Endothelial cell of umbilical vein (primary cell): Measurements from ENCODE around the gene SERGEF. TPM values are rescaled to one million over a fixed set of nuclear protein-coding genes. Genes with fewer than 3 reads are reported as not detected.

Experiments
- BruUV-seq: library from RNA; stranded (reverse); fragments of 400-500 nt; replicated peaks from 2 replicates; lab custom pipeline; 2021; lab: Mats Ljungman, UMichigan
- CTCF ChIA-PET: fragments of 300-600, 350-600 bp; sonication (Branson Sonifier 250); formaldehyde crosslinking; loops from one replicate; lab custom pipeline; 2021; ENCODE audit warnings: antibody characterized with exemption, inconsistent platforms; lab: Charles Lee
- POLR2A ChIA-PET: fragments of 300-600, 350-600 bp; sonication (Branson Sonifier 250); formaldehyde crosslinking; loops from one replicate; lab custom pipeline; 2021; ENCODE audit warnings: antibody characterized with exemption, inconsistent platforms; lab: Charles Lee
- DNase-seq: peaks from one replicate; pipeline ENCODE4 v3.0.0-alpha.2; 2011; ENCODE audit warnings: low read depth, low spot score
- FAIRE-seq: peaks from 2 replicates; lab custom pipeline; 2011; peaks lifted over from hg19 to GRCh38; lab: Jason Lieb, UNC
- H2AFZ ChIP-seq: 2 replicates; pipeline ENCODE4 v1.6.0; 2012; ENCODE audit warnings: low read depth, low read length, control low read depth, inconsistent platforms
- H3K27ac ChIP-seq: 2 replicates; pipeline ENCODE4 v1.5.1; 2011; ENCODE audit warnings: low read depth, mild to moderate bottlenecking, control low read depth, low read length, moderate library complexity; ENCODE audit not compliant: insufficient read depth
- H3K27me3 ChIP-seq, 2 experiments: 2 replicates each; pipeline versions ENCODE4 v1.6.0 to v1.6.1; 2011; ENCODE audit warnings: low read length in 2 of 2, mixed read lengths in 1 of 2; ENCODE audit not compliant: control insufficient read depth in 2 of 2, insufficient read depth in 2 of 2
- H3K36me3 ChIP-seq, 2 experiments: 2 replicates in 1 of 2; 3 replicates in 1 of 2; pipeline ENCODE4 v1.5.1; 2011; ENCODE audit warnings: low read length in 2 of 2, mild to moderate bottlenecking in 1 of 2, moderate library complexity in 1 of 2; ENCODE audit not compliant: control insufficient read depth in 2 of 2, insufficient read depth in 2 of 2; ENCODE audit errors: extremely low read depth in 1 of 2
- H3K4me1 ChIP-seq: 3 replicates; pipeline ENCODE4 v1.5.1; 2011; ENCODE audit warnings: mild to moderate bottlenecking, low read length; ENCODE audit not compliant: control insufficient read depth, insufficient read depth; ENCODE audit errors: extremely low read depth
- H3K4me2 ChIP-seq: 2 replicates; pipeline ENCODE4 v1.6.1; 2011; ENCODE audit warnings: low read length, control low read depth, mixed read lengths; ENCODE audit not compliant: insufficient read depth
- H3K4me3 ChIP-seq, 3 experiments: fragments of 200-600 bp in 1 of 3; sonication (generic), shearing (Covaris generic) in 1 of 3; replicated peaks in 1 of 3; 2 replicates each; pipeline ENCODE4 v1.5.1; 2011 to 2016; ENCODE audit warnings: control low read depth in 3 of 3, low read length in 3 of 3, mild to moderate bottlenecking in 2 of 3, inconsistent platforms in 1 of 3, low read depth in 1 of 3, moderate library complexity in 1 of 3; ENCODE audit not compliant: insufficient read depth in 1 of 3
- H3K79me2 ChIP-seq: 2 replicates; pipeline ENCODE4 v1.6.0; 2012; ENCODE audit warnings: low read length, inconsistent platforms; ENCODE audit not compliant: control insufficient read depth, insufficient read depth
- H3K9ac ChIP-seq: replicated peaks from 2 replicates; pipeline ENCODE3; 2011; ENCODE audit warnings: low read length, control low read depth; ENCODE audit not compliant: insufficient read depth; ENCODE audit errors: extremely low read depth
- H3K9me1 ChIP-seq: replicated peaks from 3 replicates; pipeline ENCODE4 v1.6.0; 2011; ENCODE audit warnings: mild to moderate bottlenecking, low read length; ENCODE audit not compliant: control insufficient read depth, insufficient read depth; ENCODE audit errors: extremely low read depth
- H3K9me3 ChIP-seq: replicated peaks from 2 replicates; pipeline ENCODE4 v1.5.1; 2012; ENCODE audit warnings: low read length, inconsistent platforms; ENCODE audit not compliant: control insufficient read depth, insufficient read depth
- H4K20me1 ChIP-seq: replicated peaks from 2 replicates; pipeline ENCODE3; 2011; ENCODE audit warnings: mild to moderate bottlenecking, low read length; ENCODE audit not compliant: control insufficient read depth, insufficient read depth; ENCODE audit errors: extremely low read depth
- EZH2 ChIP-seq: IDR thresholded peaks from 2 replicates; pipeline ENCODE4 v1.6.1; 2012; ENCODE audit warnings: borderline replicate concordance, low read depth, mild to moderate bottlenecking, moderate library complexity, low read length, inconsistent platforms; ENCODE audit not compliant: severe bottlenecking
- FOS ChIP-seq: IDR thresholded peaks from 2 replicates; pipeline ENCODE4 v1.6.1; 2011; ENCODE audit warnings: mild to moderate bottlenecking, low read length, moderate library complexity, borderline replicate concordance; ENCODE audit not compliant: insufficient read depth
- GATA2 ChIP-seq: IDR thresholded peaks from 2 replicates; pipeline ENCODE4 v1.7.0; 2011; ENCODE audit warnings: low read depth, mild to moderate bottlenecking, moderate library complexity, mixed read lengths, low read length; ENCODE audit not compliant: insufficient read length, insufficient read depth
- JUN ChIP-seq: IDR thresholded peaks from 2 replicates; pipeline ENCODE4 v1.6.1; 2011; ENCODE audit warnings: borderline replicate concordance, low read depth; ENCODE audit not compliant: insufficient read length, insufficient read depth
- MYC ChIP-seq: IDR thresholded peaks from one replicate; pipeline ENCODE4 v1.6.1; 2011; ENCODE audit warnings: mild to moderate bottlenecking, low read depth, low read length
- POLR2A ChIP-seq: IDR thresholded peaks from 2 replicates; pipeline ENCODE4 v1.6.1; 2012; ENCODE audit warnings: low read depth, mild to moderate bottlenecking, control low read depth, low read length
- POLR2AphosphoS5 ChIP-seq: IDR thresholded peaks from 2 replicates; pipeline ENCODE4 v1.6.1; 2012; ENCODE audit warnings: low read depth, mild to moderate bottlenecking, control low read depth, low read length, moderate library complexity; ENCODE audit not compliant: insufficient read depth
- dilution Hi-C: fragments of 300-500 bp; cut with MboI; formaldehyde crosslinking; loops from one replicate; pipeline ENCODE4 v1.15.0; 2019; ENCODE audit warnings: low sequenced_read_pairs; ENCODE audit not compliant: extremely low pct_ligation_motif_present
- intact Hi-C: fragments of 100-400 bp; cut with micrococcal nuclease; formaldehyde crosslinking; loops from one replicate; pipeline ENCODE4 v1.10.0; 2022
- polyA plus RNA-seq, 4 experiments: library from polyadenylated mRNA; depleted of rRNA in 3 of 4; stranded (reverse) in 3 of 4; unstranded in 1 of 4; fragments of >200 nt; gene quantifications; 2 replicates each; pipeline versions ENCODE4 v1.2.1 to v1.2.3, GENCODE V29; 2011 to 2012; ENCODE audit warnings: missing spikeins in 1 of 4
- total RNA-seq: library from RNA; stranded (reverse); gene quantifications from 2 replicates; pipeline ENCODE4 v1.2.3, GENCODE V29; 2021
- TF ChIP-seq, protein P1 (sequence below), 2 donors: IDR thresholded peaks; 1 replicate in 1 of 2; 2 replicates in 1 of 2; pipeline ENCODE4 v1.5.1; 2011; ENCODE audit warnings: low read length in 2 of 2, mild to moderate bottlenecking in 2 of 2, moderate library complexity in 2 of 2, control low read depth in 1 of 2, inconsistent platforms in 1 of 2, low read depth in 1 of 2; ENCODE audit not compliant: insufficient read depth in 1 of 2; ENCODE audit errors: extremely low read depth in 1 of 2
- TF ChIP-seq, protein P2 (sequence below): IDR thresholded peaks from 2 replicates; pipeline ENCODE4 v1.6.1; 2011; ENCODE audit not compliant: insufficient read depth, insufficient read length

SERGEF gene
- total and polyA plus RNA-seq, 2 donors (not counting 3 experiments of a cell fraction or from before 2014, with no cell fraction given), result 8.7 to 16.7 TPM

DNA sequence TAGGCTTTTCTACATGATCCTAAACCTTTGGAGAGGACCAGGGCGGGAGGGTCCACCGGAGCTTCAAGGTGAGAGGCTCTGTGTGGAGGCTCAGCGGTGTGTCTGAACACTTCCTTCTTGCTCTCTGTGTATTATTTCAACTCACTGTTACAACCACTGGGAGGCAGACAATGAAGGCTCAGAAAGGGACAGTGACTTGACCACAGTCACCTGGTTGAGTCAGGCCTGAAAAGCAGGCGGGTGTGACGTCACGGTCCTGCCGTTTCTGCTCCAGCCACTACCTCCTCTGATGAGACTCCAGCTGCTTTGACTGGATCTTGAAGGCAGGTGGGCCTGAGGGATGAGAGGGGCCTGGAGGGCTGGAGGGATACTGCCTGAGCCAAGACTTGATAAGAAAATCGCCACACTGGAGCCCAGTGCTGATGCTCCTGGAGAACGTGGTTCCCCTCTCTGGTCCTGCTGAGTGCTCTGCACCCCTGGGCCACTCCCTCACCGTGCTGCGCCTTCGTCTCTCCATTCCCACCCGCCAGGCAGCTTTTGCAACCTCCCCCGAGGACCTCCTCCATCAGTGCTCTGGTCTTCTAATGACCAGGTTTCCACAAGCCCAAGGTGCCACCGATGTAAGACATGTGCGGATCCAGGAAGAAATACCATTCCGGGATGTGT is 250.4 kb downstream of the SERGEF start:
- Histone ChIP-seq H3K27ac (no peak overlapping the region), H3K27me3 (no peaks in the 10 kb centered on the region), H3K9me3 (no peaks in the 10 kb centered on the region), H3K4me1 (no peaks in the 10 kb centered on the region), H3K36me3 (no peaks in the 10 kb centered on the region), H3K9ac (no peak overlapping the region), H4K20me1 (no peaks in the 10 kb centered on the region), H3K4me3 (no peak overlapping the region), H3K9me1 (no peaks in the 10 kb centered on the region), H2AFZ (no peak overlapping the region), H3K4me2 (no peak overlapping the region), H3K79me2 (no peaks in the 10 kb centered on the region)
- ChIA-PET POLR2A (no interaction called here), CTCF (interaction anchor here (1.2 to 4.8 kb wide), 2 partner anchors 28 to 216 kb away, joined by 3 to 74 read pairs; partner anchors contain the start of gene KCNC1)
- intact Hi-C loops, result no loop called here
- TF ChIP-seq EZH2 (no peak), GATA2 (no peak), POLR2A (no peak), JUN (no peak), MYC (no peak), POLR2AphosphoS5 (no peak), FOS (no peak)
- TF ChIP-seq, protein P1, sequence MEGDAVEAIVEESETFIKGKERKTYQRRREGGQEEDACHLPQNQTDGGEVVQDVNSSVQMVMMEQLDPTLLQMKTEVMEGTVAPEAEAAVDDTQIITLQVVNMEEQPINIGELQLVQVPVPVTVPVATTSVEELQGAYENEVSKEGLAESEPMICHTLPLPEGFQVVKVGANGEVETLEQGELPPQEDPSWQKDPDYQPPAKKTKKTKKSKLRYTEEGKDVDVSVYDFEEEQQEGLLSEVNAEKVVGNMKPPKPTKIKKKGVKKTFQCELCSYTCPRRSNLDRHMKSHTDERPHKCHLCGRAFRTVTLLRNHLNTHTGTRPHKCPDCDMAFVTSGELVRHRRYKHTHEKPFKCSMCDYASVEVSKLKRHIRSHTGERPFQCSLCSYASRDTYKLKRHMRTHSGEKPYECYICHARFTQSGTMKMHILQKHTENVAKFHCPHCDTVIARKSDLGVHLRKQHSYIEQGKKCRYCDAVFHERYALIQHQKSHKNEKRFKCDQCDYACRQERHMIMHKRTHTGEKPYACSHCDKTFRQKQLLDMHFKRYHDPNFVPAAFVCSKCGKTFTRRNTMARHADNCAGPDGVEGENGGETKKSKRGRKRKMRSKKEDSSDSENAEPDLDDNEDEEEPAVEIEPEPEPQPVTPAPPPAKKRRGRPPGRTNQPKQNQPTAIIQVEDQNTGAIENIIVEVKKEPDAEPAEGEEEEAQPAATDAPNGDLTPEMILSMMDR (IDR thresholded peaks at IDR 0.05; ENCODE audit: extremely low read depth in 1 of 2, insufficient read depth in 1 of 2, low read depth in 1 of 2, low read length in 2 of 2), result no peak
- TF ChIP-seq, protein P2, sequence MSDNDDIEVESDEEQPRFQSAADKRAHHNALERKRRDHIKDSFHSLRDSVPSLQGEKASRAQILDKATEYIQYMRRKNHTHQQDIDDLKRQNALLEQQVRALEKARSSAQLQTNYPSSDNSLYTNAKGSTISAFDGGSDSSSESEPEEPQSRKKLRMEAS, result no peak
- BruUV-seq, result no TSS peak
- dilution Hi-C loops, result no loop called here
- no peak for FAIRE-seq
- DNase-seq, result no peak
